ENCODE results near the gene DCC. TPM values are rescaled to one million over a fixed set of nuclear protein-coding genes. Genes with fewer than 3 reads are reported as not detected.

DCC gene
- total RNA-seq, 1 experiment from 2014 or later: not detected

DNA sequence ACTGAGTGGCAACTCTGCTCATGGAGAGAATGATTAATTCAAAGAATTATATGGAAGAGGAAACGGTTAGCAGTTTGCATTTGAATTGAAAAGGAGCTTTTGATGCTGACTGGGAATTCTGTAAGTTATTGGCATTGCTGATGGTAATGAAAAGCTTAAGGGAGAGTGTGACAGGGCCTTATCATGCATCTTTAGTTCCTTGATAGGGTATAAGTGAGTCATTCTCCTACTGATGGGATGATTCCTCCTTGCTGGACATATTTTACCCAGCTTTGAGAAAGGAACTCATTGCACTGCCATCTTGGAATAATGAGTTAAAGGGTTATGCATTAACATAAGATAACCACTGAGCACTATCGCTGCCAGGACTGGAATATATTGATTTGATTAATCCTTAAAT lies 740.7 kb downstream of the DCC start:
- no TSS peak for BruUV-seq (replicated peaks)
- ATAC-seq: no peak
- H3K27me3 ChIP-seq (ENCODE audit: low read length): no peaks in the 10 kb centered on the region
- ChIA-PET POLR2A (ENCODE audit: unreplicated experiment) (no interaction called here), CTCF (no interaction called here)
- H3K79me2 ChIP-seq (ENCODE audit: low read length): no peaks in the 10 kb centered on the region
- no peak for DNase-seq
- H3K9me3 ChIP-seq (ENCODE audit: low read length): no peaks in the 10 kb centered on the region
- H3K27ac ChIP-seq (ENCODE audit: low read length): no peak overlapping the region
- H3K9ac ChIP-seq (ENCODE audit: low read length): no peak overlapping the region
- TF ChIP-seq EZH2 (IDR thresholded peaks at IDR 0.05; ENCODE audit: low read length, unreplicated experiment) (no peak), EZH2phosphoT487 (IDR thresholded peaks at IDR 0.05; ENCODE audit: borderline replicate concordance, low read length) (no peak)
- TF ChIP-seq, protein P1, sequence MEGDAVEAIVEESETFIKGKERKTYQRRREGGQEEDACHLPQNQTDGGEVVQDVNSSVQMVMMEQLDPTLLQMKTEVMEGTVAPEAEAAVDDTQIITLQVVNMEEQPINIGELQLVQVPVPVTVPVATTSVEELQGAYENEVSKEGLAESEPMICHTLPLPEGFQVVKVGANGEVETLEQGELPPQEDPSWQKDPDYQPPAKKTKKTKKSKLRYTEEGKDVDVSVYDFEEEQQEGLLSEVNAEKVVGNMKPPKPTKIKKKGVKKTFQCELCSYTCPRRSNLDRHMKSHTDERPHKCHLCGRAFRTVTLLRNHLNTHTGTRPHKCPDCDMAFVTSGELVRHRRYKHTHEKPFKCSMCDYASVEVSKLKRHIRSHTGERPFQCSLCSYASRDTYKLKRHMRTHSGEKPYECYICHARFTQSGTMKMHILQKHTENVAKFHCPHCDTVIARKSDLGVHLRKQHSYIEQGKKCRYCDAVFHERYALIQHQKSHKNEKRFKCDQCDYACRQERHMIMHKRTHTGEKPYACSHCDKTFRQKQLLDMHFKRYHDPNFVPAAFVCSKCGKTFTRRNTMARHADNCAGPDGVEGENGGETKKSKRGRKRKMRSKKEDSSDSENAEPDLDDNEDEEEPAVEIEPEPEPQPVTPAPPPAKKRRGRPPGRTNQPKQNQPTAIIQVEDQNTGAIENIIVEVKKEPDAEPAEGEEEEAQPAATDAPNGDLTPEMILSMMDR (conservative IDR thresholded peaks at IDR 0.05; ENCODE audit: low read depth, low read length): no peak
- no peaks in the 10 kb centered on the region for H4K20me1 ChIP-seq (ENCODE audit: low read length)
- no peak overlapping the region for H3K4me2 ChIP-seq (ENCODE audit: low read length)
- H2AFZ ChIP-seq (ENCODE audit: low read length): no peak overlapping the region
- intact Hi-C loops (cut with micrococcal nuclease): no loop called here
- no peaks in the 10 kb centered on the region for H3K36me3 ChIP-seq (ENCODE audit: low read depth, low read length)
- no peaks in the 10 kb centered on the region for H3F3A ChIP-seq (ENCODE audit: low read length, unreplicated experiment)
- no peaks in the 10 kb centered on the region for H3K4me1 ChIP-seq (ENCODE audit: insufficient read depth, low read length)
- H3K4me3 ChIP-seq (ENCODE audit: low read length): no peak overlapping the region
- no peaks in the 10 kb centered on the region for H3K9me2 ChIP-seq (replicated peaks; ENCODE audit: low read length)

DNA sequence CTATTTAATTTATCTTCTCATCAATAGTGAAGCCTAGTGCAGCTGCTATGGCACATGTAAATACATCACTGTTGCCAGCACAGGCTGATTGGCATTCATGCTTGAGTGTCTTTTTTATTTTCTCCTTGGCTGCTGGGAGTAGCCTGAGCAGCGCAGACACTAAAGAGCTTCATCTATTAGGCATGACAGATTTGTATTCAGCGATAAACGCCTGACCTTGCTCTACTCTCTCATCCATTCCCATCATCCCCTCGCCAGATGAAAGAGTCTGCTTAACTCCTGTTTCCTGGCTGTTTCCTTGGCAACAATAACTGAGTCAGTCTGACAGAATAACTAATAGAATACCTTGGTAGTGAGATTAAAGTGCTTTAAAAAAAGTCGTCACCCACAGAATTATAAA lies 753.6 kb downstream of the DCC start:
- no peaks in the 10 kb centered on the region for H3K9me2 ChIP-seq (replicated peaks; ENCODE audit: low read length)
- intact Hi-C loops (cut with micrococcal nuclease): no loop called here
- ChIA-PET POLR2A (ENCODE audit: unreplicated experiment) (no interaction called here), CTCF (no interaction called here)
- H3K4me1 ChIP-seq (ENCODE audit: insufficient read depth, low read length): no peaks in the 10 kb centered on the region
- H3K27me3 ChIP-seq (ENCODE audit: low read length): no peaks in the 10 kb centered on the region
- no peak for DNase-seq
- H2AFZ ChIP-seq (ENCODE audit: low read length): no peak overlapping the region
- no peaks in the 10 kb centered on the region for H3K36me3 ChIP-seq (ENCODE audit: low read depth, low read length)
- H3F3A ChIP-seq (ENCODE audit: low read length, unreplicated experiment): no peaks in the 10 kb centered on the region
- H3K4me3 ChIP-seq (ENCODE audit: low read length): no peak overlapping the region
- BruUV-seq (replicated peaks): no TSS peak
- H3K9me3 ChIP-seq (ENCODE audit: low read length): no peaks in the 10 kb centered on the region
- TF ChIP-seq, protein P1 (conservative IDR thresholded peaks at IDR 0.05; ENCODE audit: low read depth, low read length): no peak
- TF ChIP-seq EZH2phosphoT487 (IDR thresholded peaks at IDR 0.05; ENCODE audit: borderline replicate concordance, low read length) (no peak), EZH2 (IDR thresholded peaks at IDR 0.05; ENCODE audit: low read length, unreplicated experiment) (no peak)
- H3K9ac ChIP-seq (ENCODE audit: low read length): no peak overlapping the region
- no peak overlapping the region for H3K4me2 ChIP-seq (ENCODE audit: low read length)
- H3K79me2 ChIP-seq (ENCODE audit: low read length): no peaks in the 10 kb centered on the region
- no peak overlapping the region for H3K27ac ChIP-seq (ENCODE audit: low read length)
- ATAC-seq: no peak
- H4K20me1 ChIP-seq (ENCODE audit: low read length): no peaks in the 10 kb centered on the region

DNA sequence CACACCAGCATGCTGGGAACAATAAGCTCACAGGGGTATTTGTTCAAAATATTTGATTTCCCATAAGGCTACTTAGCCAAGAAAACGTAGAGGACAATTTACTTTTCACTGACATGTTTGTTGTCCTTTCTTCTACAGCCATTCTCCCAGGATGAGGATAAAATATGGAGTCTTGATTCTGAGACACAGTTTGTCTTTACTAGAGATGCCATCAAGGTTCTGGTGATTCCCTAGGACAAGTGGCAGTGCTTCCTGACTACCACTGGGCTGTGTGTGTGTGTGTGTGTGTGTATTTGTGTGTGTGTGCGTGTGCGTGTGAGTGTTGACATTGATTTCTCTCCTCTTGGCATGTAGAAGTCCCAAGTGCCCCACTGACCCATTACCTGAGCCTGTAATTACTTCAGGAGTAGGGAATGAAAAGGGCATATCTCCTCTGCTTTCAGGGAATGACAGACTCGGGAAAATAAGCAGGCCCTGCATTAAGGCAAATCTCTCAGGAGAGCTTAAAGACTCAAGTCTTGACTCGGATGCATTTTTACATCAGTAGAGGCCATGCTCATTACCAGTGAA lies 761.6 kb downstream of the DCC start:
- ATAC-seq (no peak), DNase-seq (no peak)
- H3K9me3 ChIP-seq (ENCODE audit: low read length): no peaks in the 10 kb centered on the region
- POLR2A ChIA-PET (ENCODE audit: unreplicated experiment): no interaction called here
- no peak overlapping the region for H3K4me2 ChIP-seq (ENCODE audit: low read length)
- TF ChIP-seq, protein P1 (conservative IDR thresholded peaks at IDR 0.05; ENCODE audit: low read depth, low read length): no peak
- no peak overlapping the region for H2AFZ ChIP-seq (ENCODE audit: low read length)
- no peaks in the 10 kb centered on the region for H3K27me3 ChIP-seq (ENCODE audit: low read length)
- H3K4me1 ChIP-seq (ENCODE audit: insufficient read depth, low read length): no peaks in the 10 kb centered on the region
- H3K36me3 ChIP-seq (ENCODE audit: low read depth, low read length): no peaks in the 10 kb centered on the region
- no peak overlapping the region for H3K4me3 ChIP-seq (ENCODE audit: low read length)
- H3K9me2 ChIP-seq (replicated peaks; ENCODE audit: low read length): no peaks in the 10 kb centered on the region
- CTCF ChIA-PET: no interaction called here
- no peaks in the 10 kb centered on the region for H3F3A ChIP-seq (ENCODE audit: low read length, unreplicated experiment)
- H3K9ac ChIP-seq (ENCODE audit: low read length): no peak overlapping the region
- H4K20me1 ChIP-seq (ENCODE audit: low read length): no peaks in the 10 kb centered on the region
- H3K27ac ChIP-seq (ENCODE audit: low read length): no peak overlapping the region
- BruUV-seq (replicated peaks): no TSS peak
- no peaks in the 10 kb centered on the region for H3K79me2 ChIP-seq (ENCODE audit: low read length)
- intact Hi-C loops (cut with micrococcal nuclease): no loop called here

Measured in PC-3 (cell line).